Measurements from ENCODE around the gene ZBTB20. TPM values are rescaled to one million over a fixed set of nuclear protein-coding genes. Genes with fewer than 3 reads are reported as not detected.

The ZBTB20 gene
- total and polyA plus RNA-seq, 4 donors = 3.1 to 57.4 (median 29.3) TPM

- WGBS (ENCODE audit: insufficient coverage) = no CpG with 5 or more reads among the region's 4 CpGs
- H3K4me3 ChIP-seq (ENCODE audit: low read depth, low read length) = no peak overlapping the region
- no peak overlapping the region for H3K27ac ChIP-seq (ENCODE audit: low read depth, low read length)
- peak in 2 of 6 donors; percentile 22 to 35 for DNase-seq (ENCODE audit: low read depth in 4 of 6, low spot score in 6 of 6)
- H3K27me3 ChIP-seq (ENCODE audit: control insufficient read depth, insufficient read depth, low read length) = no peaks in the 10 kb centered on the region
- H3K36me3 ChIP-seq (ENCODE audit: control insufficient read depth, insufficient read depth, low read length) = no peaks in the 10 kb centered on the region
- H3K4me1 ChIP-seq (ENCODE audit: control insufficient read depth, insufficient read depth, low read length) = no peaks in the 10 kb centered on the region
- no peaks in the 10 kb centered on the region for H3K9me3 ChIP-seq (ENCODE audit: control insufficient read depth, insufficient read depth, low read length)
These were observed 106.3 kb downstream of the ZBTB20 start for GRCh38 chr3:115040673-115041286.

- H3K27me3 ChIP-seq (ENCODE audit: control insufficient read depth, insufficient read depth, low read length) = no peaks in the 10 kb centered on the region
- no peaks in the 10 kb centered on the region for H3K36me3 ChIP-seq (ENCODE audit: control insufficient read depth, insufficient read depth, low read length)
- H3K27ac ChIP-seq (ENCODE audit: low read depth, low read length) = no peak overlapping the region
- H3K4me1 ChIP-seq (ENCODE audit: control insufficient read depth, insufficient read depth, low read length) = no peaks in the 10 kb centered on the region
- H3K4me3 ChIP-seq (ENCODE audit: low read depth, low read length) = no peak overlapping the region
- DNase-seq (ENCODE audit: low read depth in 4 of 6, low spot score in 6 of 6) = no peak
- H3K9me3 ChIP-seq (ENCODE audit: control insufficient read depth, insufficient read depth, low read length) = no peaks in the 10 kb centered on the region
These were observed 106.8 kb downstream of the ZBTB20 start for GRCh38 chr3:115040246-115040645.

GRCh38 chr3:115038817-115039216 is 108.3 kb downstream of the ZBTB20 start:
- no peaks in the 10 kb centered on the region for H3K4me1 ChIP-seq (ENCODE audit: control insufficient read depth, insufficient read depth, low read length)
- H3K9me3 ChIP-seq (ENCODE audit: control insufficient read depth, insufficient read depth, low read length) = peaks cover 3% of the 10 kb centered on the region
- no peak for DNase-seq (ENCODE audit: low read depth in 4 of 6, low spot score in 6 of 6)
- H3K4me3 ChIP-seq (ENCODE audit: low read depth, low read length) = no peak overlapping the region
- H3K36me3 ChIP-seq (ENCODE audit: control insufficient read depth, insufficient read depth, low read length) = no peaks in the 10 kb centered on the region
- no peak overlapping the region for H3K27ac ChIP-seq (ENCODE audit: low read depth, low read length)
- no peaks in the 10 kb centered on the region for H3K27me3 ChIP-seq (ENCODE audit: control insufficient read depth, insufficient read depth, low read length)
- no CpG with 5 or more reads among the region's 1 CpG for WGBS (ENCODE audit: insufficient coverage)

GRCh38 chr3:115022835-115023398 is 124.2 kb downstream of the ZBTB20 start:
- Histone ChIP-seq H3K9me3 (ENCODE audit: control insufficient read depth, insufficient read depth, low read length) (no peaks in the 10 kb centered on the region), H3K4me3 (ENCODE audit: low read depth, low read length) (no peak overlapping the region), H3K27me3 (ENCODE audit: control insufficient read depth, insufficient read depth, low read length) (no peaks in the 10 kb centered on the region), H3K27ac (ENCODE audit: low read depth, low read length) (no peak overlapping the region), H3K36me3 (ENCODE audit: control insufficient read depth, insufficient read depth, low read length) (no peaks in the 10 kb centered on the region), H3K4me1 (ENCODE audit: control insufficient read depth, insufficient read depth, low read length) (no peaks in the 10 kb centered on the region)
- DNase-seq (ENCODE audit: low read depth in 4 of 6, low spot score in 6 of 6) = no peak
- no CpG with 5 or more reads among the region's 1 CpG for WGBS (ENCODE audit: insufficient coverage)

- 100% methylated on average over 2 of the region's 2 CpGs for WGBS (ENCODE audit: insufficient coverage)
- H3K4me3 ChIP-seq (ENCODE audit: low read depth, low read length) = no peak overlapping the region
- H3K27me3 ChIP-seq (ENCODE audit: control insufficient read depth, insufficient read depth, low read length) = no peaks in the 10 kb centered on the region
- no peak overlapping the region for H3K27ac ChIP-seq (ENCODE audit: low read depth, low read length)
- DNase-seq (ENCODE audit: low read depth in 4 of 6, low spot score in 6 of 6) = no peak
- H3K36me3 ChIP-seq (ENCODE audit: control insufficient read depth, insufficient read depth, low read length) = no peaks in the 10 kb centered on the region
- H3K4me1 ChIP-seq (ENCODE audit: control insufficient read depth, insufficient read depth, low read length) = no peaks in the 10 kb centered on the region
- no peaks in the 10 kb centered on the region for H3K9me3 ChIP-seq (ENCODE audit: control insufficient read depth, insufficient read depth, low read length)
These were observed 124.9 kb downstream of the ZBTB20 start for GRCh38 chr3:115022199-115022598.

GRCh38 chr3:115021061-115021460 is 126.0 kb downstream of the ZBTB20 start:
- no CpG with 5 or more reads among the region's 2 CpGs for WGBS (ENCODE audit: insufficient coverage)
- Histone ChIP-seq H3K4me1 (ENCODE audit: control insufficient read depth, insufficient read depth, low read length) (no peaks in the 10 kb centered on the region), H3K4me3 (ENCODE audit: low read depth, low read length) (no peak overlapping the region), H3K27me3 (ENCODE audit: control insufficient read depth, insufficient read depth, low read length) (no peaks in the 10 kb centered on the region), H3K9me3 (ENCODE audit: control insufficient read depth, insufficient read depth, low read length) (peaks cover 6% of the 10 kb centered on the region), H3K27ac (ENCODE audit: low read depth, low read length) (no peak overlapping the region), H3K36me3 (ENCODE audit: control insufficient read depth, insufficient read depth, low read length) (no peaks in the 10 kb centered on the region)
- DNase-seq (ENCODE audit: low read depth in 4 of 6, low spot score in 6 of 6) = no peak

- H3K27me3 ChIP-seq (ENCODE audit: control insufficient read depth, insufficient read depth, low read length) = no peaks in the 10 kb centered on the region
- no peaks in the 10 kb centered on the region for H3K4me1 ChIP-seq (ENCODE audit: control insufficient read depth, insufficient read depth, low read length)
- WGBS (ENCODE audit: insufficient coverage) = no CpG with 5 or more reads among the region's 1 CpG
- H3K27ac ChIP-seq (ENCODE audit: low read depth, low read length) = peak overlapping the region; percentile 0
- DNase-seq (ENCODE audit: low read depth in 4 of 6, low spot score in 6 of 6) = no peak
- no peak overlapping the region for H3K4me3 ChIP-seq (ENCODE audit: low read depth, low read length)
- H3K36me3 ChIP-seq (ENCODE audit: control insufficient read depth, insufficient read depth, low read length) = no peaks in the 10 kb centered on the region
- peaks cover 6% of the 10 kb centered on the region for H3K9me3 ChIP-seq (ENCODE audit: control insufficient read depth, insufficient read depth, low read length)
These were observed 127.2 kb downstream of the ZBTB20 start for GRCh38 chr3:115019900-115020299.

GRCh38 chr3:115018694-115019093 is 128.4 kb downstream of the ZBTB20 start:
- H3K27me3 ChIP-seq (ENCODE audit: control insufficient read depth, insufficient read depth, low read length) = no peaks in the 10 kb centered on the region
- H3K9me3 ChIP-seq (ENCODE audit: control insufficient read depth, insufficient read depth, low read length) = peaks cover 6% of the 10 kb centered on the region
- no peaks in the 10 kb centered on the region for H3K36me3 ChIP-seq (ENCODE audit: control insufficient read depth, insufficient read depth, low read length)
- DNase-seq (ENCODE audit: low read depth in 4 of 6, low spot score in 6 of 6) = no peak
- H3K27ac ChIP-seq (ENCODE audit: low read depth, low read length) = no peak overlapping the region
- WGBS (ENCODE audit: insufficient coverage) = no CpG with 5 or more reads among the region's 2 CpGs
- H3K4me3 ChIP-seq (ENCODE audit: low read depth, low read length) = no peak overlapping the region
- H3K4me1 ChIP-seq (ENCODE audit: control insufficient read depth, insufficient read depth, low read length) = no peaks in the 10 kb centered on the region

- no peaks in the 10 kb centered on the region for H3K27me3 ChIP-seq (ENCODE audit: control insufficient read depth, insufficient read depth, low read length)
- no peaks in the 10 kb centered on the region for H3K36me3 ChIP-seq (ENCODE audit: control insufficient read depth, insufficient read depth, low read length)
- no peak overlapping the region for H3K4me3 ChIP-seq (ENCODE audit: low read depth, low read length)
- H3K9me3 ChIP-seq (ENCODE audit: control insufficient read depth, insufficient read depth, low read length) = peaks cover 5% of the 10 kb centered on the region
- WGBS (ENCODE audit: insufficient coverage) = no CpG with 5 or more reads among the region's 1 CpG
- no peaks in the 10 kb centered on the region for H3K4me1 ChIP-seq (ENCODE audit: control insufficient read depth, insufficient read depth, low read length)
- DNase-seq (ENCODE audit: low read depth in 4 of 6, low spot score in 6 of 6) = no peak
- H3K27ac ChIP-seq (ENCODE audit: low read depth, low read length) = peak overlapping the region; percentile 7
These were observed 139.1 kb downstream of the ZBTB20 start for GRCh38 chr3:115007966-115008365.

Measured in spinal cord (tissue), 10 donors.